Esophagus muscularis mucosa (tissue), 3 donors: ENCODE results near the gene GSDME.

Source experiments
- CTCF ChIP-seq, 3 experiments: fragments of 200-600 bp in 2 of 3; fragments of 450-650 bp in 1 of 3; sonication (generic) in 2 of 3; IDR thresholded peaks; one replicate each; pipeline ENCODE4 v1.5.1; 2017 to 2019; ENCODE audit warnings: antibody characterized with exemption in 3 of 3, mild to moderate bottlenecking in 2 of 3, moderate library complexity in 1 of 3
- POLR2AphosphoS5 ChIP-seq, 2 donors: sonication (generic); formaldehyde crosslinking; IDR thresholded peaks; one replicate each; pipeline ENCODE4 v1.6.1; 2017; ENCODE audit warnings: antibody characterized with exemption in 2 of 2

GRCh38 chr7:24725554-24726241 lies 31.6 kb downstream of the GSDME start:
- TF ChIP-seq CTCF (IDR thresholded peaks at IDR 0.05) = no peak
- no peak for TF ChIP-seq POLR2AphosphoS5 (IDR thresholded peaks at IDR 0.05)
